Breast epithelium (tissue), 3 donors: ENCODE data around the gene TYK2.

ENCODE experiments used
- POLR2A ChIP-seq: fragments of 450-650 bp; IDR thresholded peaks from one replicate; pipeline ENCODE4 v1.6.1; 2016; ENCODE audit warnings: antibody characterized with exemption, mild to moderate bottlenecking, moderate library complexity
- POLR2AphosphoS5 ChIP-seq, 3 donors: sonication (generic); formaldehyde crosslinking; IDR thresholded peaks; one replicate each; pipeline ENCODE4 v1.6.1; 2017; ENCODE audit warnings: antibody characterized with exemption in 3 of 3
- TF ChIP-seq, protein P1 (sequence below), 3 donors: fragments of 450-650 bp; IDR thresholded peaks; one replicate each; pipeline ENCODE4 v1.5.1; 2016 to 2017; ENCODE audit warnings: antibody characterized with exemption in 3 of 3, mild to moderate bottlenecking in 3 of 3, moderate library complexity in 3 of 3

DNA sequence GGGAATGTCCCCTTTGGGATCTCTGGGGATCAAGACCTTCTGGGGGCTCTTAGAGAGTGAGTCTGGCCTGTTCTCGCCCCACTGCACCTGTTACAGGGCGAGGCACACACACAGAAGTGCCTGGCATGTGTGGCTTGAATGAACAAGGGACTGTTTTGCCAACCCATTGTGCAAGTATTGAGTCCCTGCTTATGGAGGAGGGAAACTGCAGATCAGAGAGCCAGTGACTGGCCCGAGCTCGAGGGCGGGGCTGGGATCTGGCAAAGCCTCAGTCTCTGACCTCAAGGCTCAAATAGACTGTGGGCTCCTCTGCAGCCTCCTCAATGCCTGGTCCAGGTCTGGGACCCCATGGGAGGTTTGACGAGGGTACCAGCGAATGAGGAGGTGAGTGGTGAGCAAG is 52.6 kb downstream of the TYK2 start:
- TF ChIP-seq, protein P1, sequence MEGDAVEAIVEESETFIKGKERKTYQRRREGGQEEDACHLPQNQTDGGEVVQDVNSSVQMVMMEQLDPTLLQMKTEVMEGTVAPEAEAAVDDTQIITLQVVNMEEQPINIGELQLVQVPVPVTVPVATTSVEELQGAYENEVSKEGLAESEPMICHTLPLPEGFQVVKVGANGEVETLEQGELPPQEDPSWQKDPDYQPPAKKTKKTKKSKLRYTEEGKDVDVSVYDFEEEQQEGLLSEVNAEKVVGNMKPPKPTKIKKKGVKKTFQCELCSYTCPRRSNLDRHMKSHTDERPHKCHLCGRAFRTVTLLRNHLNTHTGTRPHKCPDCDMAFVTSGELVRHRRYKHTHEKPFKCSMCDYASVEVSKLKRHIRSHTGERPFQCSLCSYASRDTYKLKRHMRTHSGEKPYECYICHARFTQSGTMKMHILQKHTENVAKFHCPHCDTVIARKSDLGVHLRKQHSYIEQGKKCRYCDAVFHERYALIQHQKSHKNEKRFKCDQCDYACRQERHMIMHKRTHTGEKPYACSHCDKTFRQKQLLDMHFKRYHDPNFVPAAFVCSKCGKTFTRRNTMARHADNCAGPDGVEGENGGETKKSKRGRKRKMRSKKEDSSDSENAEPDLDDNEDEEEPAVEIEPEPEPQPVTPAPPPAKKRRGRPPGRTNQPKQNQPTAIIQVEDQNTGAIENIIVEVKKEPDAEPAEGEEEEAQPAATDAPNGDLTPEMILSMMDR (IDR thresholded peaks at IDR 0.05), result no peak
- TF ChIP-seq POLR2AphosphoS5 (IDR thresholded peaks at IDR 0.05) (no peak), POLR2A (no peak)
